IPS DF 4.7 (cell line): ENCODE results near the gene CPA4.

ENCODE experiments used
- DNase-seq: peaks from one replicate; pipeline ENCODE4 v3.0.0-alpha.2; 2013; ENCODE audit warnings: low spot score; ENCODE audit errors: extremely low read depth

The CPA4 gene

GRCh38 chr7:130274983-130275591 is 17.9 kb upstream of the CPA4 start:
- DNase-seq: no peak

GRCh38 chr7:130275826-130276297 is 17.1 kb upstream of the CPA4 start:
- no peak for DNase-seq

GRCh38 chr7:130276796-130277762 is 15.9 kb upstream of the CPA4 start:
- no peak for DNase-seq

GRCh38 chr7:130277763-130278643 is 15.0 kb upstream of the CPA4 start:
- no peak for DNase-seq

- no peak for DNase-seq
Observed at GRCh38 chr7:130278860-130279259, 14.1 kb upstream of the CPA4 start.

GRCh38 chr7:130279286-130279685 is 13.7 kb upstream of the CPA4 start:
- no peak for DNase-seq

- no peak for DNase-seq
Observed at GRCh38 chr7:130279906-130280305, 13.1 kb upstream of the CPA4 start.

GRCh38 chr7:130281260-130281659 is 11.7 kb upstream of the CPA4 start:
- DNase-seq: no peak

GRCh38 chr7:130286881-130287280 is 6.1 kb upstream of the CPA4 start:
- no peak for DNase-seq

- no peak for DNase-seq
Observed at GRCh38 chr7:130288168-130288567, 4.8 kb upstream of the CPA4 start.

GRCh38 chr7:130288829-130289228 is 4.1 kb upstream of the CPA4 start:
- DNase-seq: no peak

- DNase-seq: no peak
Observed at GRCh38 chr7:130289478-130289877, 3.5 kb upstream of the CPA4 start.

GRCh38 chr7:130290745-130291144 is 2.2 kb upstream of the CPA4 start:
- DNase-seq: no peak

GRCh38 chr7:130293521-130293920 is 560 bp downstream of the CPA4 start:
- DNase-seq: no peak

- no peak for DNase-seq
Observed at GRCh38 chr7:130294314-130294713, 1.4 kb downstream of the CPA4 start.

GRCh38 chr7:130296221-130296951 is 3.4 kb downstream of the CPA4 start:
- no peak for DNase-seq

- no peak for DNase-seq
Observed at GRCh38 chr7:130297628-130298543, 4.9 kb downstream of the CPA4 start.

- no peak for DNase-seq
Observed at GRCh38 chr7:130298544-130299326, 5.8 kb downstream of the CPA4 start.

GRCh38 chr7:130299866-130300265 is 6.9 kb downstream of the CPA4 start:
- no peak for DNase-seq
